ENCODE data around the gene COQ8A. TPM values are rescaled to one million over a fixed set of nuclear protein-coding genes. Genes with fewer than 3 reads are reported as not detected.

Gene COQ8A
- total RNA-seq, 6 experiments from 2014 or later = 51.6 to 78.1 (median 69.6) TPM

- WGBS (ENCODE audit: insufficient coverage, low coverage, low lambda C conversion rate, missing lambda C conversion rate) = 20% methylated on average over 6 of the region's 6 CpGs
Measured at GRCh38 chr1:226940806-226941067, 643 bp downstream of the COQ8A start.

GRCh38 chr1:226942392-226942791 is 2.3 kb downstream of the COQ8A start:
- H3K36me3 ChIP-seq = no peaks in the 10 kb centered on the region
- DNase-seq (no peak), ATAC-seq (no peak)
- peaks cover 0 to 69% (median 15%) of the 10 kb centered on the region in 4 donors for H3K4me1 ChIP-seq
- no peaks in the 10 kb centered on the region for H3K9me3 ChIP-seq
- peak overlapping the region in 1 of 3 donors; percentile 7 for H3K27ac ChIP-seq
- TF ChIP-seq, protein P1, sequence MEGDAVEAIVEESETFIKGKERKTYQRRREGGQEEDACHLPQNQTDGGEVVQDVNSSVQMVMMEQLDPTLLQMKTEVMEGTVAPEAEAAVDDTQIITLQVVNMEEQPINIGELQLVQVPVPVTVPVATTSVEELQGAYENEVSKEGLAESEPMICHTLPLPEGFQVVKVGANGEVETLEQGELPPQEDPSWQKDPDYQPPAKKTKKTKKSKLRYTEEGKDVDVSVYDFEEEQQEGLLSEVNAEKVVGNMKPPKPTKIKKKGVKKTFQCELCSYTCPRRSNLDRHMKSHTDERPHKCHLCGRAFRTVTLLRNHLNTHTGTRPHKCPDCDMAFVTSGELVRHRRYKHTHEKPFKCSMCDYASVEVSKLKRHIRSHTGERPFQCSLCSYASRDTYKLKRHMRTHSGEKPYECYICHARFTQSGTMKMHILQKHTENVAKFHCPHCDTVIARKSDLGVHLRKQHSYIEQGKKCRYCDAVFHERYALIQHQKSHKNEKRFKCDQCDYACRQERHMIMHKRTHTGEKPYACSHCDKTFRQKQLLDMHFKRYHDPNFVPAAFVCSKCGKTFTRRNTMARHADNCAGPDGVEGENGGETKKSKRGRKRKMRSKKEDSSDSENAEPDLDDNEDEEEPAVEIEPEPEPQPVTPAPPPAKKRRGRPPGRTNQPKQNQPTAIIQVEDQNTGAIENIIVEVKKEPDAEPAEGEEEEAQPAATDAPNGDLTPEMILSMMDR (IDR thresholded peaks at IDR 0.05) = no peak
- TF ChIP-seq POLR2A (IDR thresholded peaks at IDR 0.05) = no peak
- intact Hi-C loops (cut with DNase I) = no loop called here
- H3K27me3 ChIP-seq = no peaks in the 10 kb centered on the region
- 39% methylated on average over 2 of the region's 3 CpGs for WGBS (ENCODE audit: insufficient coverage, low coverage, low lambda C conversion rate, missing lambda C conversion rate)
- no peak overlapping the region for H3K4me3 ChIP-seq

More at GRCh38 chr1:226940806-226941067, 643 bp downstream of the COQ8A start:
- no peak for DNase-seq
- no peak for TF ChIP-seq POLR2A (IDR thresholded peaks at IDR 0.05)
- intact Hi-C loops (cut with DNase I) = no loop called here
- Histone ChIP-seq H3K4me1 (peaks cover 0 to 53% (median 8%) of the 10 kb centered on the region in 4 donors), H3K4me3 (peak overlapping the region; percentile 59 to 91 (median 84)), H3K27me3 (no peaks in the 10 kb centered on the region), H3K27ac (peak overlapping the region; percentile 30 to 94 (median 84)), H3K9me3 (no peaks in the 10 kb centered on the region), H3K36me3 (no peaks in the 10 kb centered on the region)
- no peak for ATAC-seq

- no peak overlapping the region for H3K27ac ChIP-seq
- H3K4me3 ChIP-seq = no peak overlapping the region
- no peak for TF ChIP-seq POLR2A (IDR thresholded peaks at IDR 0.05)
- TF ChIP-seq, protein P1 (IDR thresholded peaks at IDR 0.05) = no peak
- DNase-seq (no peak), ATAC-seq (no peak)
- no peaks in the 10 kb centered on the region for H3K27me3 ChIP-seq
- WGBS (ENCODE audit: insufficient coverage, low coverage, low lambda C conversion rate, missing lambda C conversion rate) = 59% methylated on average over 5 of the region's 5 CpGs
- H3K9me3 ChIP-seq = no peaks in the 10 kb centered on the region
- H3K36me3 ChIP-seq = no peaks in the 10 kb centered on the region
- H3K4me1 ChIP-seq = peaks cover 0 to 74% (median 17%) of the 10 kb centered on the region in 4 donors
- intact Hi-C loops (cut with DNase I) = no loop called here
Measured at GRCh38 chr1:226943156-226943555, 3.1 kb downstream of the COQ8A start.

DNA sequence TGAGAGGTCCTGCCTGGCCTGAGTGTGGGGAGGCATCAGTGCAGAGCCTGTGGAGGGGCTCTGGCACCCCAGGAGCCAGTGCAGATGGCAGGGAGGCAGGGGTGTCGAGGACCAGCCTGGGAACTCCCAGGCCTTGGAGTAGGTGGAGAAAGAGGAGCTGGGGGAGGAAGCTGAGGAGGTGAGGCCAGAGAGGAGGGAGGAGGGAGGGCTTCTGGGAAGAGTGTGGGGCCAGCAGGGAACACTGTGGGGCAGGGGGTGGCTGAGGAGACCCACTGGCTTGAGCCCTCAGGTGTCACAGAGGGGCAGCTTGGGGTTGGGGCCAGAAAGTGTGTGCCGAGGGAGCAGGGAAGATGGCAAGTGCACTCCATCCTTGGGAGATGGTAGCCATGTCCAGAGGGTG is 3.8 kb downstream of the COQ8A start:
- Histone ChIP-seq H3K27me3 (no peaks in the 10 kb centered on the region), H3K27ac (peak overlapping the region in 2 of 3 donors; percentile 40 to 81)

GRCh38 chr1:226945106-226945857 is 5.2 kb downstream of the COQ8A start:
- 47% methylated on average over 13 of the region's 19 CpGs for WGBS (ENCODE audit: insufficient coverage, low coverage, low lambda C conversion rate, missing lambda C conversion rate)
- TF ChIP-seq, protein P1 (IDR thresholded peaks at IDR 0.05) = no peak
- TF ChIP-seq POLR2A (IDR thresholded peaks at IDR 0.05) = no peak
- peaks cover 0 to 5% (median 0%) of the 10 kb centered on the region in 4 donors for H3K36me3 ChIP-seq
- intact Hi-C loops (cut with DNase I) = no loop called here
- peaks cover 0 to 66% (median 15%) of the 10 kb centered on the region in 4 donors for H3K4me1 ChIP-seq
- peak overlapping the region in 2 of 3 donors; percentile 23 to 36 for H3K4me3 ChIP-seq
- H3K9me3 ChIP-seq = no peaks in the 10 kb centered on the region
- no peaks in the 10 kb centered on the region for H3K27me3 ChIP-seq
- peak overlapping the region; percentile 77 to 82 (median 78) for H3K27ac ChIP-seq
- peak; percentile 78 to 93 (median 91) for DNase-seq
- peak; percentile 72 to 89 (median 82) for ATAC-seq

More for the DNA sequence above, 3.8 kb downstream of the COQ8A start:
- intact Hi-C loops (cut with DNase I) = no loop called here
- 65% methylated on average over 2 of the region's 2 CpGs for WGBS (ENCODE audit: insufficient coverage, low coverage, low lambda C conversion rate, missing lambda C conversion rate)
- Histone ChIP-seq H3K4me3 (no peak overlapping the region), H3K36me3 (no peaks in the 10 kb centered on the region), H3K4me1 (peaks cover 0 to 66% (median 15%) of the 10 kb centered on the region in 4 donors), H3K9me3 (no peaks in the 10 kb centered on the region)
- no peak for ATAC-seq
- no peak for DNase-seq
- no peak for TF ChIP-seq POLR2A (IDR thresholded peaks at IDR 0.05)
- TF ChIP-seq, protein P1 (IDR thresholded peaks at IDR 0.05) = no peak
